DOHH2 (cell line): ENCODE results near the gene LDLRAD4.

Source experiments
- H3F3A ChIP-seq: fragments of 200-600 bp; sonication (generic), shearing (Covaris generic); 2 replicates; pipeline ENCODE4 v1.6.0; 2016; ENCODE audit warnings: antibody characterized with exemption, mild to moderate bottlenecking; ENCODE audit not compliant: control insufficient read depth, insufficient read depth
- H3K27ac ChIP-seq: fragments of 200-600 bp; sonication (generic); 2 replicates; pipeline ENCODE4 v1.5.1; 2014; ENCODE audit warnings: low read depth, mild to moderate bottlenecking, low read length, moderate library complexity
- H3K27me3 ChIP-seq: fragments of 200-600 bp; sonication (generic); 2 replicates; pipeline ENCODE4 v1.6.1; 2014; ENCODE audit warnings: mild to moderate bottlenecking, low read length, mixed read lengths; ENCODE audit not compliant: control insufficient read depth
- H3K36me3 ChIP-seq: fragments of 200-600 bp; sonication (generic); 2 replicates; pipeline ENCODE4 v1.6.1; 2014; ENCODE audit warnings: mild to moderate bottlenecking, low read length, moderate library complexity, mixed read lengths; ENCODE audit not compliant: control insufficient read depth
- H3K4me1 ChIP-seq: fragments of 200-600 bp; sonication (generic); 2 replicates; pipeline ENCODE4 v1.6.1; 2014; ENCODE audit warnings: mild to moderate bottlenecking, low read length, mixed read lengths; ENCODE audit not compliant: control insufficient read depth
- H3K4me2 ChIP-seq: fragments of 200-600 bp; sonication (generic); 2 replicates; pipeline ENCODE4 v1.6.0; 2014; ENCODE audit warnings: mild to moderate bottlenecking, low read length, moderate library complexity
- H3K4me3 ChIP-seq: fragments of 200-600 bp; sonication (generic); 2 replicates; pipeline ENCODE4 v1.5.1; 2014; ENCODE audit warnings: mild to moderate bottlenecking, low read length, mixed read lengths
- H3K79me2 ChIP-seq: fragments of 200-600 bp; sonication (generic); 2 replicates; pipeline ENCODE4 v1.6.1; 2014; ENCODE audit warnings: mild to moderate bottlenecking, low read length, mixed read lengths; ENCODE audit not compliant: control insufficient read depth
- H3K9me2 ChIP-seq: fragments of 200-600 bp; sonication (generic); replicated peaks from 2 replicates; pipeline ENCODE4 v1.6.1; 2014; ENCODE audit warnings: mild to moderate bottlenecking, low read length, mixed read lengths; ENCODE audit not compliant: control insufficient read depth
- H3K9me3 ChIP-seq: fragments of 200-600 bp; sonication (generic); 2 replicates; pipeline ENCODE4 v1.6.1; 2014; ENCODE audit warnings: antibody characterized with exemption, low read length, mixed read lengths; ENCODE audit not compliant: control insufficient read depth, insufficient read depth
- H4K20me1 ChIP-seq: fragments of 200-600 bp; sonication (generic); 2 replicates; pipeline ENCODE4 v1.6.0; 2014; ENCODE audit warnings: low read depth, mild to moderate bottlenecking, antibody characterized with exemption, low read length, moderate library complexity; ENCODE audit not compliant: control insufficient read depth, insufficient read depth
- EZH2phosphoT487 ChIP-seq: fragments of 200-600 bp; sonication (generic); IDR thresholded peaks from 2 replicates; pipeline ENCODE4 v1.6.1; 2017; ENCODE audit warnings: borderline replicate concordance, mild to moderate bottlenecking, antibody characterized with exemption, low read length, moderate library complexity, mixed read lengths
- TF ChIP-seq, protein P1 (sequence below): fragments of 200-600 bp; sonication (generic); IDR thresholded peaks from one replicate; pipeline ENCODE4 v1.5.1; 2014; ENCODE audit warnings: antibody characterized with exemption, mild to moderate bottlenecking, low read depth, low read length; ENCODE audit not compliant: poor library complexity, severe bottlenecking

Gene LDLRAD4

DNA sequence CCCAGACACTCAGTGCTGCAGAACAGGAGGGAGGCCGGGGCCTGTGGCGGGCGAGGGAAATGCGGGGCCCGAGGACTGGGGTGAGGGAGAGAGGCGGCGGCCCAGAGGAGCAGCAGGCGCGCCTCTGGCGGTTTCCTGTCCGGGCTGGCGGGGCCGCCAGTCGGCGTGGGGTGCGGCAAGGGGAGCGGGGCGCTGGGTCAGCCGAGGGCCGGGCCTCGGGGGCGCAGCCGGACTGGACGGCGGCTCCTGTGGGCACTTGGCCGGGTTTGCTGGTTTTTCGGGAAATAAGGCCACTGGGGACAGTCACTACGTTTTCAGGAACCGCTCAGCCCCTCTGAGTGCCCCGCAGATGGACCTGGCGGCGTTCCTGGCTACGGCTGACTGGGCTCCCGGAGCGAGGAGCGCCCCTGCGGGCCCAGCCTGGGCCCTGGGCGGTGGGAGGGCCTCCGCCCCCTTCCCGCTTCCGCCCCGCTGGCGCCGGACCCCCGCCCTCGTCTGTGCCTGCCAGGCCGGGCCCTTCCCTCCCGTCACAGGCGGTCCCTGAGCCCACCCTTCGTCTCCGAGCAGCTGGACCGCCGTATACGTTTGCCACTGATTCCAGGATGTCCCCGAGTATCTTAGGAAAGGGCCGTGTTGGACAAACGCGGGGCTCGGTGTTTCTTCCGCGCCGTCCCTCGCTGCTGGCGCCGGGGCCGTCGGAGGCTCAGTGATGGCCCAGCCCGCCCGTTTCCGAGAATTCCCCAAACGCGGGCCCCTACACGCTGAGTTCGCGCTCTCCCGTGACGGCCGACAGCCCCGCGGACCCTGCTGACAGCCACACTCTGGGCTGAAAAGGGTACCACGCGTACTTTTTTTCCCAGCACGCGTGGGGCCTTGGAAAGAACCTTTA, 423.2 kb downstream of the LDLRAD4 start:
- H3K4me2 ChIP-seq: no peak overlapping the region
- no peaks in the 10 kb centered on the region for H4K20me1 ChIP-seq
- no peaks in the 10 kb centered on the region for H3K9me2 ChIP-seq
- TF ChIP-seq, protein P1, sequence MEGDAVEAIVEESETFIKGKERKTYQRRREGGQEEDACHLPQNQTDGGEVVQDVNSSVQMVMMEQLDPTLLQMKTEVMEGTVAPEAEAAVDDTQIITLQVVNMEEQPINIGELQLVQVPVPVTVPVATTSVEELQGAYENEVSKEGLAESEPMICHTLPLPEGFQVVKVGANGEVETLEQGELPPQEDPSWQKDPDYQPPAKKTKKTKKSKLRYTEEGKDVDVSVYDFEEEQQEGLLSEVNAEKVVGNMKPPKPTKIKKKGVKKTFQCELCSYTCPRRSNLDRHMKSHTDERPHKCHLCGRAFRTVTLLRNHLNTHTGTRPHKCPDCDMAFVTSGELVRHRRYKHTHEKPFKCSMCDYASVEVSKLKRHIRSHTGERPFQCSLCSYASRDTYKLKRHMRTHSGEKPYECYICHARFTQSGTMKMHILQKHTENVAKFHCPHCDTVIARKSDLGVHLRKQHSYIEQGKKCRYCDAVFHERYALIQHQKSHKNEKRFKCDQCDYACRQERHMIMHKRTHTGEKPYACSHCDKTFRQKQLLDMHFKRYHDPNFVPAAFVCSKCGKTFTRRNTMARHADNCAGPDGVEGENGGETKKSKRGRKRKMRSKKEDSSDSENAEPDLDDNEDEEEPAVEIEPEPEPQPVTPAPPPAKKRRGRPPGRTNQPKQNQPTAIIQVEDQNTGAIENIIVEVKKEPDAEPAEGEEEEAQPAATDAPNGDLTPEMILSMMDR: no peak
- TF ChIP-seq EZH2phosphoT487: no peak
- no peaks in the 10 kb centered on the region for H3K27me3 ChIP-seq
- H3K27ac ChIP-seq: no peak overlapping the region
- H3F3A ChIP-seq: no peaks in the 10 kb centered on the region
- H3K9me3 ChIP-seq: no peaks in the 10 kb centered on the region
- H3K36me3 ChIP-seq: peaks cover 16% of the 10 kb centered on the region
- H3K79me2 ChIP-seq: no peaks in the 10 kb centered on the region
- H3K4me1 ChIP-seq: no peaks in the 10 kb centered on the region
- H3K4me3 ChIP-seq: no peak overlapping the region

DNA sequence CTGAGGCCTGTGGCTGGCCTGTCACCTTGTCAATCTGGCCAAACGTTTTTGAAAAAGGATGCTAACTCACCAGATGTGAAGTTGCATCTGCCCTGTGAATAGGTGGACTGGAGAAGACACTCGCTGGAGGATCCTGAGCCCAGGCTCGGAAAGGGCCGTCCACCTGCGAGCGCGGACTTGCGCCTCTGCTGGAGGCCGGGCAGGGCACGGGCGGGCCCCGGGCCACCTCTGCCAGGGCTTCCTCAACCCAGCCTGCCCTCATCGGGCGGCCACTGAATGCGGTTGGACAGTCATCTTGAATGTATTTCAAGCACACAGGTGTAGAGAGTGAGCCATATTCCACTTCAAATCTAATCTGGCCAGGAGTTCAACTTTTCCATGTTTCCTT, 423.9 kb downstream of the LDLRAD4 start:
- no peak for TF ChIP-seq EZH2phosphoT487
- TF ChIP-seq, protein P1: no peak
- H3K36me3 ChIP-seq: peaks cover 16% of the 10 kb centered on the region
- no peaks in the 10 kb centered on the region for H3F3A ChIP-seq
- no peak overlapping the region for H3K4me3 ChIP-seq
- no peaks in the 10 kb centered on the region for H3K9me3 ChIP-seq
- no peaks in the 10 kb centered on the region for H3K79me2 ChIP-seq
- H3K4me1 ChIP-seq: no peaks in the 10 kb centered on the region
- H3K4me2 ChIP-seq: no peak overlapping the region
- no peaks in the 10 kb centered on the region for H3K27me3 ChIP-seq
- no peaks in the 10 kb centered on the region for H3K9me2 ChIP-seq
- no peaks in the 10 kb centered on the region for H4K20me1 ChIP-seq
- no peak overlapping the region for H3K27ac ChIP-seq

DNA sequence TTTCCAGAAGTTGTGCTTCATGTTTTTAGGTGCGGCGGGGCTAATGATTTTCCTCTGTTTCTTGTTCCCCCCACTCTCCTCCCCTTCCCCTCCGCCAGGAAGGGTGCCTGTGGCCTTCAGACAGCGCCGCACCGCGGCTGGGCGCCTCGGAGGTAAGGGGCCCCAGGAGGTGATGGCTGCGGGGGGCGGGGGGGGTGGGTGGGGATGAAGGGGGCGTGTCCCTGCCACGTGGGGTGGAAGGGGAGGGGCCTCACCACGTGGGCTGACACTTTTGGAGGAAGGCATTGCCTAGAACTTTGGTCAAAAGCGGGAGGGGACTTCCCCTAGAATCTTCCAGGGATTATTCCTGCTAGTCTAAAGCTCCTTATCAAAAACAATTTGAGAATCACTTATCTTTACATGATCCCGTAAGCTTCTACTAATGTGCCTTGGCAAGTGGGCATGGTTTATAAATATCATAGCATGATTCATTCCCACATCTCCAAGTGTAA, 424.7 kb downstream of the LDLRAD4 start:
- Histone ChIP-seq H3K9me2 (no peaks in the 10 kb centered on the region), H3K27ac (no peak overlapping the region), H3K4me2 (no peak overlapping the region), H4K20me1 (no peaks in the 10 kb centered on the region), H3K27me3 (no peaks in the 10 kb centered on the region), H3F3A (no peaks in the 10 kb centered on the region), H3K4me1 (no peaks in the 10 kb centered on the region), H3K9me3 (no peaks in the 10 kb centered on the region), H3K79me2 (no peaks in the 10 kb centered on the region), H3K4me3 (no peak overlapping the region), H3K36me3 (peaks cover 16% of the 10 kb centered on the region)
- TF ChIP-seq EZH2phosphoT487: no peak
- TF ChIP-seq, protein P1: no peak
